Uterus (tissue), 4 donors: ENCODE data around the gene HSPB6. TPM values are rescaled to one million over a fixed set of nuclear protein-coding genes. Genes with fewer than 3 reads are reported as not detected.

ENCODE experiments used
- DNase-seq, 2 donors: peaks; one replicate each; pipeline ENCODE4 v3.0.0-alpha.2; 2019 to 2020
- H3K27ac ChIP-seq, 2 donors: fragments of 200-600 bp; sonication (generic); 1 replicate in 1 of 2; 2 replicates in 1 of 2; pipeline ENCODE4 v1.5.1; 2016 to 2018
- H3K27me3 ChIP-seq, 2 donors: fragments of 200-600 bp; sonication (generic); one replicate each; pipeline ENCODE4 v1.5.1; 2018 to 2019; ENCODE audit warnings: control low read depth in 1 of 2
- H3K36me3 ChIP-seq, 2 donors: fragments of 200-600 bp; sonication (generic); one replicate each; pipeline ENCODE4 v1.5.1; 2019; ENCODE audit warnings: control low read depth in 1 of 2
- H3K4me1 ChIP-seq, 2 donors: fragments of 200-600 bp; sonication (generic); one replicate each; pipeline ENCODE4 v1.5.1; 2018 to 2019; ENCODE audit warnings: control low read depth in 1 of 2
- H3K4me3 ChIP-seq, 2 donors: fragments of 200-600 bp; sonication (generic); 1 replicate in 1 of 2; 2 replicates in 1 of 2; pipeline ENCODE4 v1.5.1; 2018 to 2019; ENCODE audit warnings: mild to moderate bottlenecking in 1 of 2
- H3K9me3 ChIP-seq, 2 donors: fragments of 200-600 bp; sonication (generic); one replicate each; pipeline ENCODE4 v1.5.1; 2019; ENCODE audit warnings: control low read depth in 1 of 2
- POLR2A ChIP-seq, 2 donors: fragments of 450-650 bp; IDR thresholded peaks; one replicate each; pipeline ENCODE4 v1.6.1; 2016; ENCODE audit warnings: antibody characterized with exemption in 2 of 2, mild to moderate bottlenecking in 1 of 2, moderate library complexity in 1 of 2
- intact Hi-C: fragments of 100-400 bp; cut with DNase I; formaldehyde crosslinking; loops from one replicate; pipeline ENCODE4 v1.15.1; 2023; ENCODE audit warnings: low total_unique reads
- total RNA-seq, 4 donors: library from RNA; depleted of rRNA in 3 of 4; stranded (reverse); fragments of >200 nt in 3 of 4; gene quantifications; one replicate each; pipeline versions ENCODE4 v1.1.0 to v1.2.4, GENCODE V29; 2014 to 2023
- TF ChIP-seq, protein P1 (sequence below), 4 experiments: fragments of 200-600 bp in 2 of 4; fragments of 450-650 bp in 2 of 4; sonication (generic) in 2 of 4; IDR thresholded peaks; one replicate each; pipeline ENCODE4 v1.5.1; 2016 to 2019; ENCODE audit warnings: antibody characterized with exemption in 4 of 4, mild to moderate bottlenecking in 2 of 4, moderate library complexity in 1 of 4
- donor health status: DM: yes; HTN: yes; CAD: no.

The HSPB6 gene
- total RNA-seq, 4 donors from 2014 or later: 24.5 to 217 (median 134) TPM

DNA sequence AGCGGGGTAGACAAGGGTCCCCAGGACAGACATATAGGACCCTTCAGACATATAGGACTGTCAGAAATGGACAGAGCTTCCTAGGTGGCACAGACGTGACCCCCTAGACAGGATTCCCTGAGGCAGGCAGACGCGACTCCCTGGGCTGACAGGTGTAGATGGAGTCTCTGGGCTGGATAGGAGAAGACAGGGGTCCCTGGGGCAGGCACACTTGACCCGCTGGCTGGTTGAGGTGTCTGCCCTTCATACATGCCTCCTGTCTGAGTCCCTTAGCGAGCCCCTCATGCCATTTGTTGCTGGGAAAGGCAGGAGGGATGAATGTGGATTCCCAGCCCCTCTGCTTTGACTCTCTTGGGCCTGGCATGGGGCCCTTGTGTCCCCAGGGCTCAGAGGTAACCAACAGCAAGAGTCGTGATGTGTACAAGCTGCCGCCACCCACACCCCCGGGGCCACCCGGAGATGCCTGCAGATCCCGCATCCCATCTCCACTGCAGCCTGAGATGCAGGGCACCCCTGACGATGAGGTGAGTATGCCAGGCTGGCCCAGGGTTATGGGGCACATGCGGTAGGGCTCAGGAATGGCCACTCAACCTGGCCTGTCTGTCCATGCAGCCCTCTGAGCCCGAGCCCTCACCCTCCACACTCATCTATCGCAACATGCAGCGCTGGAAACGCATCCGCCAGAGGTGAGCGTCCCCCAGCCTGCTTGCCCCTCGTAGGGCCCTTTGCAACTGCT lies 3.0 kb downstream of the HSPB6 start:
- Histone ChIP-seq H3K27me3 (no peaks in the 10 kb centered on the region), H3K4me3 (no peak overlapping the region), H3K9me3 (no peaks in the 10 kb centered on the region), H3K36me3 (no peaks in the 10 kb centered on the region), H3K27ac (peak overlapping the region; percentile 98 to 99), H3K4me1 (peaks cover 0 to 22% of the 10 kb centered on the region in 2 donors)
- no peak for TF ChIP-seq POLR2A (IDR thresholded peaks at IDR 0.05)
- TF ChIP-seq, protein P1, sequence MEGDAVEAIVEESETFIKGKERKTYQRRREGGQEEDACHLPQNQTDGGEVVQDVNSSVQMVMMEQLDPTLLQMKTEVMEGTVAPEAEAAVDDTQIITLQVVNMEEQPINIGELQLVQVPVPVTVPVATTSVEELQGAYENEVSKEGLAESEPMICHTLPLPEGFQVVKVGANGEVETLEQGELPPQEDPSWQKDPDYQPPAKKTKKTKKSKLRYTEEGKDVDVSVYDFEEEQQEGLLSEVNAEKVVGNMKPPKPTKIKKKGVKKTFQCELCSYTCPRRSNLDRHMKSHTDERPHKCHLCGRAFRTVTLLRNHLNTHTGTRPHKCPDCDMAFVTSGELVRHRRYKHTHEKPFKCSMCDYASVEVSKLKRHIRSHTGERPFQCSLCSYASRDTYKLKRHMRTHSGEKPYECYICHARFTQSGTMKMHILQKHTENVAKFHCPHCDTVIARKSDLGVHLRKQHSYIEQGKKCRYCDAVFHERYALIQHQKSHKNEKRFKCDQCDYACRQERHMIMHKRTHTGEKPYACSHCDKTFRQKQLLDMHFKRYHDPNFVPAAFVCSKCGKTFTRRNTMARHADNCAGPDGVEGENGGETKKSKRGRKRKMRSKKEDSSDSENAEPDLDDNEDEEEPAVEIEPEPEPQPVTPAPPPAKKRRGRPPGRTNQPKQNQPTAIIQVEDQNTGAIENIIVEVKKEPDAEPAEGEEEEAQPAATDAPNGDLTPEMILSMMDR (IDR thresholded peaks at IDR 0.05): no peak
- DNase-seq: no peak
- intact Hi-C loops: no loop called here

DNA sequence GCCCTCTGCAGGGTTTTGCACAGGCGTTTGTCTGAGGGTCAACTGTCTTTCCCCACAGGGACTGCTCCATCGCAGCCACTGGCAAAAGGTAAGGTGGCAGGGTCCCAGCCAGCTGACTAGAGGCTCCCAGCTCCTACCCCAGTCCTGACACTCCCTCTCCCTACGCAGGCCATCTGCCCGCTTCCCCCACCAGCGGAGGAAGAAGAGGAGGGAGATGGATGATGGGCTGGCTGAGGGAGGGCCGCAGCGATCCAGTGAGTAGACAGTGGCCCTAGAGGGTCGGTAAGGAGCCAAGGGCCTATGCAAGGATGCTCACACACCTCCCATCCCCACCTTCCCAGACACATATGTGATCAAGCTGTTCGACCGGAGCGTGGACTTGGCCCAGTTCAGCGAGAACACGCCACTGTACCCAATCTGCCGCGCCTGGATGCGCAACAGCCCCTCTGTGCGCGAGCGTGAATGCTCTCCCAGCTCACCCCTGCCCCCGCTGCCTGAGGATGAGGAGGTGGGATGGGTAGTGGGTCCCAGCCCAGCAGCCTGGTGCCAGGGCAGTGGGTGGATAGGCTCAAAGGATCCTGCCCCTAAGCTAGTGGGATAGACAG lies 4.0 kb downstream of the HSPB6 start:
- intact Hi-C loops: no loop called here
- H3K4me3 ChIP-seq: no peak overlapping the region
- no peaks in the 10 kb centered on the region for H3K27me3 ChIP-seq
- TF ChIP-seq, protein P1 (IDR thresholded peaks at IDR 0.05): no peak
- no peak for TF ChIP-seq POLR2A (IDR thresholded peaks at IDR 0.05)
- H3K36me3 ChIP-seq: no peaks in the 10 kb centered on the region
- no peaks in the 10 kb centered on the region for H3K9me3 ChIP-seq
- peaks cover 0 to 19% of the 10 kb centered on the region in 2 donors for H3K4me1 ChIP-seq
- H3K27ac ChIP-seq: no peak overlapping the region
- no peak for DNase-seq

DNA sequence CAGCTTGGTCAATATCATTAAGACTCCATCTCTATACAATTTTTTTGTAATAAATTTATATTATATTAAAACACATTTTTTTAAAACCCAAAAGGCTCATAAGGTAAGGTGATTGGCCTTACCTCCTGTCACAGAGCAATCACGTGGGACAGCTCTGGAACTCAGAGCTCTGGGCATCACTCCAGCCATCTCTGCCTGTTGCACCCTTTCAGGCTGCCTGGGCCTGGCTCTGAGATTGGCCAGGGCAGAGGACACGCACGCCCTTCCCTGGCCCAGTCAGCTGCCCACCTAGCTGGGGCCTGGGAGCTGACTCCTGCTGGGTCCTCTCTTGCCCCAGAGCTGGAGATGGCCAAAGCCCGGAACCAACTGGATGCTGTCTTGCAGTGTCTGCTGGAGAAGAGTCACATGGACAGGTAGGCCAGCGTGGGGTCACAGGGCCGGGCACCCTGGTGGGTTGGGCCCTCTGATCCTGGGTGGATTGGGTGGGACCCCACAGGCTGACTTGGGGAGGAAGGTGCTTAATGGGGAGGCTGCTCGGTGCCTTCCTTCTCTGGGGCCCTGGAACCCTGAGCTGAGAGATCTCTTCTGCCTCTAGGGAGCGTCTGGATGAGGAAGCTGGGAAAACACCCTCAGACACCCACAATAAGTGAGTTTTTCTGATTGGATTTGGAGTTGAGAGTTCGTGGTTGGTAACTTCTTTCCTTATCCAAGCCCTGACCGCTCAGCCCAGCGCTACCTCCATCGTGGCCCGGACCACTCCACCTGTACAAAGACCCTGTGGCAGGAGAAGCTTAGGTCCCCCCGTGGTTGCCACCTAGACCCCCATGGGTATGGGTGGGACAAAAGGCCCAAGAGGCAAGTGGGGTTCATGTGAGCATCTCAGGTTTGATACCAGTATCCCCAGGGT lies 4.7 kb downstream of the HSPB6 start:
- no peak overlapping the region for H3K4me3 ChIP-seq
- no peaks in the 10 kb centered on the region for H3K27me3 ChIP-seq
- no peak overlapping the region for H3K27ac ChIP-seq
- intact Hi-C loops: no loop called here
- H3K4me1 ChIP-seq: peaks cover 0 to 19% of the 10 kb centered on the region in 2 donors
- TF ChIP-seq, protein P1 (IDR thresholded peaks at IDR 0.05): no peak
- TF ChIP-seq POLR2A (IDR thresholded peaks at IDR 0.05): no peak
- no peaks in the 10 kb centered on the region for H3K36me3 ChIP-seq
- no peaks in the 10 kb centered on the region for H3K9me3 ChIP-seq
- DNase-seq: no peak

DNA sequence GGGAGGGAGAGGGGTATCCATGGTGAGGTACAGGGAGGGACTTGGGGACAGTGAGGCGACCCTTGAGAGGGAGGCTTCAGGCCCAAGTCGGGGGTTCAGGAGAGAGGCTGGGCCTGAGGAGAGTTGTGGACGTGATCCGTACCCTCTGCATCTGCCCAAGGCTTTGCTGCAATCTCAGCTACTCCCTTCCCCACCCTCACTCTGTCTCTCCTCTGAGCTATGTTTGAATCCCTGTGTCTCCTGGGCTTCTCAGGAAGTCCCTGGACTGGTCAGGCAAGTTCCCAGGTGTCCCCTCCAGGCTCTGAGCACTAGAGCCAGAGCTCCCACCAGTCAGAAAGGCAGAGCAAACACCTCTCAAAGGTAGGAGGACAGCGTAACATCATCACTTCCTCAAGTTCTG lies 6.7 kb downstream of the HSPB6 start:
- Histone ChIP-seq H3K4me1 (peaks cover 6 to 31% of the 10 kb centered on the region in 2 donors), H3K36me3 (no peaks in the 10 kb centered on the region), H3K27ac (no peak overlapping the region), H3K4me3 (no peak overlapping the region), H3K9me3 (no peaks in the 10 kb centered on the region), H3K27me3 (no peaks in the 10 kb centered on the region)
- intact Hi-C loops: no loop called here
- TF ChIP-seq, protein P1 (IDR thresholded peaks at IDR 0.05): no peak
- TF ChIP-seq POLR2A (IDR thresholded peaks at IDR 0.05): no peak
- no peak for DNase-seq
